Renal cortical epithelial cell (primary cell): Measurements from ENCODE around the gene CDH22. TPM values are rescaled to one million over a fixed set of nuclear protein-coding genes. Genes with fewer than 3 reads are reported as not detected.

Experiments used
- DNase-seq: peaks from one replicate; pipeline ENCODE4 v3.0.0-alpha.2; 2011; ENCODE audit warnings: low read depth
- total RNA-seq: library from RNA; depleted of rRNA; stranded (reverse); fragments of >200 nt; gene quantifications from 2 replicates; pipeline ENCODE4 v1.2.3, GENCODE V29; 2014

The CDH22 gene
- total RNA-seq, 1 donor from 2014 or later, result not detected

DNA sequence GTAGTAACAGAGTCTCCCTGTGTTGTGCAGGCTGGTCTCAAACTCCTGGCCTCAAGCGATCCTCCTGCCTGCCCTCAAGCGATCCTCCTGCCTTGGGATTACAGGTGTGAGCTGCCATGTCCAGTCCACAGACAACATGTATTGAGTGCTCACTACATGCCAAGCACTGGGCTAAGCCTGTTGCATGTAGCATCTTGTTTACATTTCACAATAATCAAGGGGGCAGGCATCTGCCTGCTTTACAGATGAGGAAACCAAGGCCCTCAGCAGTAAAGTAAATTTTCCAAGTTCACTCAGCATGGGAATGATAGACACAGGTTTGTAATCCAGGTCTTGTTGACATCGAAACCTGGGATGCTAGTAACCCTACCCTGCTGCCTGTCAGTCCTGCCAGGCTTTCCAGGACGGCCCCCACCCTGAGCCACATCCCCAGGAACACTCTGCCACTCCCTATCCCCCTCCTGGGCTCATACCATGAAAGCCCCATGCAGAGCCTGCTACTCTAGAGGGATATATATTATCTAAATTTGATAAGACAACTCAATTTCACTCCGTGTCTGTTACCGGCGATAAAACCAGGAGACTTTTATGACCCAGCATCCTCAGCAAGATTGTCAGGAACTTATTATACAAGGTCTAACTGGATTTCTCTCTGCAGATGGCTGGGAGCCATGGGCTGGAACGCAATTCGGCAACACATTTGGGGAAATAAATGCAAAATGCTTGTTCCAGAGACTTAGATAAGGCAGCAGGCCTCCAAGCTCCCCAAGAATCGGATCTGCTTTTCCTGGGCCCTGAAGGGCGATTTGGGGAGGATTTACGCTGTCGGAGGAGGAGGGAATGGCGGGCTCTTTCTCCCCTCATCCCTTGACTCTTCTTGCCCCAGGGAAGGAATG lies 159.7 kb downstream of the CDH22 start:
- no peak for DNase-seq

GRCh38 chr20:46145713-46146112 lies 162.6 kb downstream of the CDH22 start:
- DNase-seq, result no peak

- no peak for DNase-seq
Measured at GRCh38 chr20:46144432-46145025, 163.8 kb downstream of the CDH22 start.

DNA sequence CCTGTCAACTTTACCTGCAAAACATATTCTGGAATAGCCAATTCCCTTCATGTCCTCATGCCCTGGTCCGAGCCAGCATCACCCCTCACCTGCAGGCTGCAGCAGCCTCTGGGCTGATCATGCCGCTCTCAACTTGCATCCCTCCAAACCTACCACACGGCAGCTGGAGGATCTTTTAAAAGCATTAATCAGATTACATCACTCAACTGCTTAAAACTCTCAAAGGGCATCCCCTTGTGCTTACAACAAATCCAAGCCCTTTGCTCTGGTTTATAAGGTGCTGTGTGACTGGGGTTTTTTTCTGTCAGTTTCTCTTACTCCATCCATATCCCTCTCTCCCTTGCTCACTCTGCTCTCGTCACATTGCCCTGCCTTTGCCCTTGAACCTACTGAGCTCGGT lies 166.2 kb downstream of the CDH22 start:
- no peak for DNase-seq

GRCh38 chr20:46139908-46140482 lies 168.3 kb downstream of the CDH22 start:
- DNase-seq, result no peak

DNA sequence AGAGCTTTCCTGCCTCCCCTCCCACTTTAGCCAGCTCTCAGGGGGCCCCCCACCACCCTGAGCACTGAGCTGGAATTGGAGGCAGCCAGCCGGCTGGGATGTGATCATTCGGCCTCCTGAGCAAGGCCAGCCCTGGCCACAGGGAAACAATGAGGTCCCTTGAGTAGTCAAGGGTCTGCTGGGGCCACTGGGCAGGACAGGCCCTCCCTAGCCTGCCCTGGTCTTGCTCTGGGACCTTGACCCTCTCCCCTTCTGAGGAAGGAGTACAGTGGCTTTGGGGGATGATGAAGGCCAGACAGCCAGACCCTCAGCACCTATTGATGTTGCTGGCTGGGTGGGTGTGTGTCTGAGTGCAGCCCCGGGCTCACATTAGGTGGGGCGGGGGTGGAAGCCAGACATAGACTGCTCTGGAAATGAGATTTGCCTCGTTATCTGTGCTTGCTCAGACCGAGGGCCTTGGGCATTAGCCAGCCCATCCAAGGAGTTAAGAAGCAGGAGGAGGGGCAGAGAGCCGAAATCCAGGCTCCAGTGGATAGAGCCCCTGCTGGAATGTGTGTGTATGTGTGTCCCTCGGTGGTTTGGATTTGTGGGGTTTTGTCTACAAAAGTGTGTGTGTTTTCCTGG lies 168.9 kb downstream of the CDH22 start:
- no peak for DNase-seq

- no peak for DNase-seq
Measured at GRCh38 chr20:46137816-46138215, 170.5 kb downstream of the CDH22 start.

- no peak for DNase-seq
Measured at GRCh38 chr20:46135856-46136633, 172.3 kb downstream of the CDH22 start.

GRCh38 chr20:46134716-46135115 lies 173.6 kb downstream of the CDH22 start:
- no peak for DNase-seq

- no peak for DNase-seq
Measured at GRCh38 chr20:46133886-46134654, 174.2 kb downstream of the CDH22 start.

- DNase-seq, result peak; percentile 17
Measured at GRCh38 chr20:46132705-46133120, 175.6 kb downstream of the CDH22 start.

GRCh38 chr20:46131396-46131795 lies 176.9 kb downstream of the CDH22 start:
- DNase-seq, result no peak

- DNase-seq, result no peak
Measured at GRCh38 chr20:46130534-46130933, 177.8 kb downstream of the CDH22 start.

- DNase-seq, result no peak
Measured at GRCh38 chr20:46129955-46130481, 178.3 kb downstream of the CDH22 start.

DNA sequence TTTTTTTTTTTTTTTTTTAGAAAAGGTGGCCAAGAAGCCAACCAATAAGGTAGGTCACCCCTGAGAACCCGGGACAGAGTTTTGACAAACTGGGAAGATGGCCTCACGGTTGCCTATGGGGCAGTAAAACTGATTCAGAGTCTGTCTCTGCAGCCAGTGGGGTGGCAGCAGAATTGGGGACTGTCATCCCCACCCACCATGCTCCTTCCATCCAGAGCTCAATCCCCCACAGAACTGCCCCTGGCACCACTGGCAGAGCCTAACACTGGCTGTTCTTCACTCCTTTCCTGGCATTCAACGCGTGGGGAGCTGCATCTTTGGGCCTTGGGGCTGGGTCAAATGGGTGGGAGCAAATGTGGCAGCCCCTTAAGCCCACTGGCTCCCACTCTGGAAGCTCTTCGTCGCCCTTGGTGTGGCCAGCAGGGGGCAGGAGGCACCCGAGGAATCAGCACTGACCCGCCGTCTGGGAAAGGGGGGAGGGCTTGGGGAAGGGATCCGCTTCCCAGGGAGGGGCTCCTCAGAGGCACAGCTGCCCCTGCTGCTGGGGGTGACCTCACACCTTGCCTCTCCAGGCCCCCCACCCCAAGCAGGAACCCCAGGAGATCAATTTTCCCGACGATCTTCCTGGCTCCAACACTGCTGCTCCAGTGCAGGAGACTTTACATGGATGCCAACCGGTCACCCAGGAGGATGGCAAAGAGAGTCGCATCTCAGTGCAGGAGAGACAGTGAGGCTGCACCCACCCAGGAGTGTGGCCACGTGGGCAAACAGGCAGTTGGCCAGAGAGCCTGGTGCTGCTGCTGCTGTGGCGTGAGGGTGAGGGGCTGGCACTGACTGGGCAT lies 179.8 kb downstream of the CDH22 start:
- DNase-seq, result no peak

DNA sequence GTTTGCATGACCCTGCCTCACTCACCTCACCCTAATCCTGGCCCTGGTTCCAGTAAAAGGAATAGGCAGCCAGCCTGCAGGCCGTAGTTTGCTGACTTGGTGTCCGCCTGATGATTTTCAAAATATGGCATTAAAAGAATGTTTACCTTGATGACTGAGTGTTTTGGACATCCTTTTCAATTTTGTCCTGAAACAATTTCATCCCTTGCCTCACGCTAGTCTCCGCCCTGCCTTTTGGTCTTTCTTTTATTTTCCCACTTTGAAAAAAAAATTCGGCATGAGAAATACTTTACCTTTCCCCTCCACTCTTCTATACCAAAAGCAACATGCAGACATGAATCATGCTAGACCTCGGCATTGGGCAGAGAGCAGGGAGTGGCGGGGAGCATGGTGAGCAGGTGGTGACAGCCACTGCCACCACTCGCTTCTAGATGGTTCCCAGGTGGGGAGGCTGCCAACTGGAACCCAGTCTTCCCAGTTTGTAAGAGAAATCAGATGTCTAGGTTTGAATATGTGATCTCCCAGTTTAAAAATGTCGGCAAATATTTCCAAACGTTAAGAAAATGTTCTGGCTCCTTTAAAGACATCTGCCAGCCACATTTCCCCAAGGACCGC lies 180.8 kb downstream of the CDH22 start:
- DNase-seq, result no peak

- peak; percentile 22 for DNase-seq
Measured at GRCh38 chr20:46126440-46127056, 181.8 kb downstream of the CDH22 start.
